HG03039 (cell line): ENCODE measurements around the gene KIAA0753.
A peak's percentile ranks its signal among the peaks of the same experiment; 100 is the strongest.

Experiments
- ATAC-seq: cut with Tn5 transposase; IDR thresholded peaks from one replicate; pipeline ENCODE4 v1.9.1; 2021; ENCODE audit warnings: mild to moderate bottlenecking, moderate library complexity; ENCODE audit not compliant: unreplicated experiment

The KIAA0753 gene

GRCh38 chr17:6640536-6641246 is at the start of gene KIAA0753, which contains the start of gene TXNDC17:
Gene KIAA0753 (minus strand): TSS chr17:6640711. CDS start chr17:6635103, 5,608 bp downstream.
Gene TXNDC17 (plus strand): TSS chr17:6641060. CDS start chr17:6641083, 23 bp downstream.
- ATAC-seq = peak; percentile 81

- ATAC-seq = no peak
These were observed 48.4 kb upstream of the KIAA0753 start for GRCh38 chr17:6688944-6689343.

- no peak for ATAC-seq
These were observed 45.5 kb upstream of the KIAA0753 start for GRCh38 chr17:6686026-6686425.

GRCh38 chr17:6684881-6685767 is 44.6 kb upstream of the KIAA0753 start:
- no peak for ATAC-seq

GRCh38 chr17:6684460-6684783 is 43.9 kb upstream of the KIAA0753 start:
- no peak for ATAC-seq

- ATAC-seq = no peak
These were observed 43.4 kb upstream of the KIAA0753 start for GRCh38 chr17:6683730-6684459.

GRCh38 chr17:6683081-6683684 is 42.7 kb upstream of the KIAA0753 start:
- no peak for ATAC-seq

- ATAC-seq = no peak
These were observed 41.8 kb upstream of the KIAA0753 start for GRCh38 chr17:6682339-6682738.

- no peak for ATAC-seq
These were observed 41.2 kb upstream of the KIAA0753 start for GRCh38 chr17:6681671-6682070.

- ATAC-seq = no peak
These were observed 40.7 kb upstream of the KIAA0753 start for GRCh38 chr17:6681176-6681575.

- no peak for ATAC-seq
These were observed 38.7 kb upstream of the KIAA0753 start for GRCh38 chr17:6679241-6679640.

GRCh38 chr17:6677946-6678345 is 37.4 kb upstream of the KIAA0753 start:
- no peak for ATAC-seq

GRCh38 chr17:6677158-6677831 is 36.8 kb upstream of the KIAA0753 start:
- ATAC-seq = no peak

GRCh38 chr17:6676802-6677157 is 36.3 kb upstream of the KIAA0753 start:
- ATAC-seq = no peak

GRCh38 chr17:6675201-6675825 is 34.8 kb upstream of the KIAA0753 start:
- no peak for ATAC-seq

- ATAC-seq = no peak
These were observed 34.1 kb upstream of the KIAA0753 start for GRCh38 chr17:6674586-6674985.

- ATAC-seq = no peak
These were observed 30.9 kb upstream of the KIAA0753 start for GRCh38 chr17:6671431-6671830.

GRCh38 chr17:6670999-6671398 is 30.5 kb upstream of the KIAA0753 start:
- no peak for ATAC-seq

- ATAC-seq = no peak
These were observed 30.1 kb upstream of the KIAA0753 start for GRCh38 chr17:6670571-6670970.
